A673 (cell line): Measurements from ENCODE around the gene OR6K3. TPM values are rescaled to one million over a fixed set of nuclear protein-coding genes. Genes with fewer than 3 reads are reported as not detected.

ENCODE experiments used
- BruUV-seq: library from RNA; stranded (reverse); fragments of 400-500 nt; replicated peaks from 2 replicates; lab custom pipeline; 2021; lab: Mats Ljungman, UMichigan
- CTCF ChIA-PET: fragments of 300-600 bp; sonication (Branson Sonifier 250); formaldehyde crosslinking; loops from one replicate; lab custom pipeline; 2022; ENCODE audit warnings: antibody characterized with exemption; lab: Charles Lee
- POLR2A ChIA-PET: fragments of 300-600 bp; sonication (Branson Sonifier 250); formaldehyde crosslinking; loops from one replicate; lab custom pipeline; 2022; ENCODE audit warnings: antibody characterized with exemption; ENCODE audit not compliant: low non-redundant PET; lab: Charles Lee
- DNase-seq: peaks from one replicate; pipeline ENCODE4 v3.0.0-alpha.2; 2015; ENCODE audit warnings: low spot score
- H3K27ac ChIP-seq: fragments of 200-600 bp; sonication (generic); 2 replicates; pipeline ENCODE4 v1.5.1; 2016; ENCODE audit warnings: mixed run types, low read depth, mild to moderate bottlenecking, mixed read lengths, antibody characterized with exemption, low read length; ENCODE audit not compliant: poor library complexity, severe bottlenecking
- H3K27me3 ChIP-seq: fragments of 200-600 bp; sonication (generic); replicated peaks from 2 replicates; pipeline ENCODE4 v1.6.1; 2017; ENCODE audit warnings: mixed run types, low read depth, mild to moderate bottlenecking, mixed read lengths, antibody characterized with exemption, low read length; ENCODE audit not compliant: insufficient read depth, poor library complexity
- H3K36me3 ChIP-seq: fragments of 200-600 bp; sonication (generic); 2 replicates; pipeline ENCODE4 v1.6.1; 2016; ENCODE audit warnings: mixed run types, mild to moderate bottlenecking, mixed read lengths, antibody characterized with exemption, low read length; ENCODE audit not compliant: insufficient read depth, poor library complexity, severe bottlenecking
- H3K4me1 ChIP-seq: fragments of 200-600 bp; sonication (generic); 2 replicates; pipeline ENCODE4 v1.6.1; 2017; ENCODE audit warnings: mixed run types, mild to moderate bottlenecking, mixed read lengths, antibody characterized with exemption, low read length; ENCODE audit not compliant: insufficient read depth, poor library complexity, severe bottlenecking
- H3K4me3 ChIP-seq: fragments of 200-600 bp; sonication (generic); 2 replicates; pipeline ENCODE4 v1.5.1; 2016; ENCODE audit warnings: low read depth, mixed run types, mild to moderate bottlenecking, mixed read lengths, low read length; ENCODE audit not compliant: poor library complexity, severe bottlenecking
- H3K9me3 ChIP-seq: fragments of 200-600 bp; sonication (generic); 2 replicates; pipeline ENCODE4 v1.6.1; 2016; ENCODE audit warnings: mixed run types, low read depth, mild to moderate bottlenecking, mixed read lengths, antibody characterized with exemption, low read length; ENCODE audit not compliant: poor library complexity, severe bottlenecking
- CTCF ChIP-seq: fragments of 300-800, 200-600 bp; sonication (generic); conservative IDR thresholded peaks from 2 replicates; pipeline ENCODE4 v1.5.1; 2017; ENCODE audit warnings: low read depth, mild to moderate bottlenecking, antibody characterized with exemption, low read length, moderate library complexity, mixed read lengths
- EZH2 ChIP-seq: fragments of 200-600 bp; sonication (generic); IDR thresholded peaks from 2 replicates; pipeline ENCODE4 v1.6.1; 2017; ENCODE audit warnings: borderline replicate concordance, low read depth, mild to moderate bottlenecking, mixed read lengths, antibody characterized with exemption, low read length; ENCODE audit not compliant: poor library complexity, severe bottlenecking
- intact Hi-C: fragments of 100-400 bp; cut with micrococcal nuclease; formaldehyde crosslinking; loops from one replicate; pipeline ENCODE4 v1.10.0; 2022; ENCODE audit not compliant: unreplicated experiment
- total RNA-seq: library from RNA; stranded (reverse); gene quantifications from 2 replicates; pipeline ENCODE4 v1.2.3, GENCODE V29; 2021

OR6K3 gene
- total RNA-seq, 1 experiment from 2014 or later, result not detected

- Histone ChIP-seq H3K36me3 (no peaks in the 10 kb centered on the region), H3K27ac (no peak overlapping the region), H3K4me1 (no peaks in the 10 kb centered on the region), H3K9me3 (no peaks in the 10 kb centered on the region), H3K27me3 (peaks cover 41% of the 10 kb centered on the region), H3K4me3 (no peak overlapping the region)
- BruUV-seq, result no TSS peak
- DNase-seq, result no peak
- TF ChIP-seq CTCF (no peak), EZH2 (no peak)
- ChIA-PET CTCF (no interaction called here), POLR2A (no interaction called here)
- intact Hi-C loops, result no loop called here
These were observed 5.8 kb downstream of the OR6K3 start for GRCh38 chr1:158714754-158715153.

- no peaks in the 10 kb centered on the region for H3K4me1 ChIP-seq
- no TSS peak for BruUV-seq
- intact Hi-C loops, result no loop called here
- H3K27ac ChIP-seq, result no peak overlapping the region
- TF ChIP-seq CTCF (no peak), EZH2 (no peak)
- no peaks in the 10 kb centered on the region for H3K36me3 ChIP-seq
- no peaks in the 10 kb centered on the region for H3K9me3 ChIP-seq
- no peak overlapping the region for H3K4me3 ChIP-seq
- DNase-seq, result no peak
- ChIA-PET CTCF (no interaction called here), POLR2A (no interaction called here)
- H3K27me3 ChIP-seq, result peaks cover 41% of the 10 kb centered on the region
These were observed 9.4 kb downstream of the OR6K3 start for GRCh38 chr1:158711098-158711497.

- H3K27me3 ChIP-seq, result peaks cover 6% of the 10 kb centered on the region
- no TSS peak for BruUV-seq
- no peak overlapping the region for H3K4me3 ChIP-seq
- CTCF ChIA-PET, result no interaction called here
- DNase-seq, result no peak
- TF ChIP-seq EZH2 (no peak), CTCF (no peak)
- no peak overlapping the region for H3K27ac ChIP-seq
- no peaks in the 10 kb centered on the region for H3K36me3 ChIP-seq
- intact Hi-C loops, result loop anchor here (10.0 kb wide), 1 partner anchor 61 kb away; no protein-coding TSS in a partner anchor
- H3K9me3 ChIP-seq, result no peaks in the 10 kb centered on the region
- POLR2A ChIA-PET, result no interaction called here
- no peaks in the 10 kb centered on the region for H3K4me1 ChIP-seq
These were observed 14.4 kb downstream of the OR6K3 start for GRCh38 chr1:158706096-158706495.
